ENCODE results near the gene CELA2B.
"Not testable (repeated sequence)": the region's sequence is repeated elsewhere in the genome, so short reads cannot be mapped to it uniquely, and the experiment has no call there.

Gene CELA2B

GRCh38 chr1:15475752-15476314 is at the start of gene CELA2B:
Gene CELA2B (plus strand): TSS chr1:15476104. CDS start chr1:15476126, 22 bp downstream.
- no peak for DNase-seq

DNA sequence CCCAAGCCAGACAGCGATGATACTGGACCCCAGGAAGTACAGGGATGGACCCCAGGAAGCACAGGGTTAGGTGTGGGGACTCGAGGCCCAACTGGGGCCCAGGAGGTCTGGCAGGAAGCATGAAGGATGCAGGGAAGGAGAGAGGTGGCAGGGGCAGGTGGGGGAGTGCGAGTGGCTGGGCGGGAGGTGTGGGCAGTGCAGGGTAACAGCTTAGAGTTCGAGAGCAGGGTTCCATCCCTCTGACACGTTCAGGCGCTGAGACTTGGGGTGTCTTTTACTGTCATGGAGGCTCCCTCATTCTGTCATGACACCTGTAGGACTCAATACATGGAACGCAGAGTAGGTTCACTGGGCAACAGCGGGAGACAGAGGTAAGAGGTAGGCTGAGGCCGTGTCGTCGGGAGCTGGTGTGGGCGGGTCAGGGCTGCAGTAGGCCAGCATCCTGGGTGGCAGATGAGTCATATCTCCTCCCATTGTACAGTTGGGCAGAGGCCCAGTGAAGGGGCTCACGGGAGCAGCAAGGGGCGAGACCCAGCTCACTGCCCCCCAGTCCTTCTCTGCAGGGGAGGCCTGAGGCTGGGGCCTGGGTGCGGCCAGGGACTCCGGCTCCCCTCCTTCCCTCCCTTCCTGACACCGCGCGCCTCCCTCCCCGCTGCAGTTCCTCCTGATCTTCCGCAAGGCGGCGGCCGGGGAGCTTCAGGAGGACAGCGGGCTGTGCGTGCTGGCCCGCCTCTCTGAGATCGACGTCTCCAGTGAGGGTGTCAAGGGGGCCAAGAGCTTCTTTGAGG is 49.2 kb upstream of the CELA2B start:
- no peak for DNase-seq

- DNase-seq, result no peak
Measured at GRCh38 chr1:15427280-15427666, 48.6 kb upstream of the CELA2B start.

DNA sequence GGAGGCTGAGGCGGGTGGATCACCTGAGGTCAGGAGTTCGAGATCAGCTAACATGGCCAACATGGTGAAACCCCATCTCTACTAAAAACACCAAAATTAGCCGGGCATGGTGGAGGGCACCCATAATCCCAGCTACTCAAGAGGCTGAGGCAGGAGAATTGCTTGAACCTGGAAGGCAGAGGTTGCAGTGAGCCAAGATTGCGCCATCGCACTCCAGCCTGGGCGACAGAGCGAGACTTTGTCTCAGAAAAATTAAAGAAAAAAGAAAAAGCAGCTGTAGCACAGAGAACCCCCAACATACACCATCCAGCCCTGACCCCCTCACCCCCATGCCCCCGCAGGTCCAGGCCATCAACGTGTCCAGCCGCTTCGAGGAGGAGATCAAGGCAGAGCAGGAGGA is 47.7 kb upstream of the CELA2B start:
- DNase-seq, result not testable (repeated sequence)

GRCh38 chr1:15428815-15429435 is 47.0 kb upstream of the CELA2B start:
- no peak for DNase-seq

DNA sequence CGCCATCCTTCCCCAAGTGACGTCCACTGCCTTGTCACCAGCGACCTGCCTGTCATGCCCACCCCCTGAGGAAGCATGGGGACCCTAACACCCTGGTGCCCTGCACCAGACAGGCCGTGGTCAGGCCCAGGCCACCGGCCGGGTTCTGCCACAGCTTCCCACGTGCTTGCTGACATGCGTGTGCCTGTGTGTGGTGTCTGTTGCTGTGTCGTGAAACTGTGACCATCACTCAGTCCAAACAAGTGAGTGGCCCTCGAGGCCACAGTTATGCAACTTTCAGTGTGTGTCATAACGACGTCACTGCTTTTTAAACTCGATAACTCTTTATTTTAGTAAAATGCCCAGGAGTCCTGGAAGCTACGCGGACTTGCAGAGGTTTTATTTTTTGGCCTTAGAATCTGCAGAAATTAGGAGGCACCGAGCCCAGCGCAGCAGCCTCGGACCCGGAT is 46.2 kb upstream of the CELA2B start:
- no peak for DNase-seq

DNA sequence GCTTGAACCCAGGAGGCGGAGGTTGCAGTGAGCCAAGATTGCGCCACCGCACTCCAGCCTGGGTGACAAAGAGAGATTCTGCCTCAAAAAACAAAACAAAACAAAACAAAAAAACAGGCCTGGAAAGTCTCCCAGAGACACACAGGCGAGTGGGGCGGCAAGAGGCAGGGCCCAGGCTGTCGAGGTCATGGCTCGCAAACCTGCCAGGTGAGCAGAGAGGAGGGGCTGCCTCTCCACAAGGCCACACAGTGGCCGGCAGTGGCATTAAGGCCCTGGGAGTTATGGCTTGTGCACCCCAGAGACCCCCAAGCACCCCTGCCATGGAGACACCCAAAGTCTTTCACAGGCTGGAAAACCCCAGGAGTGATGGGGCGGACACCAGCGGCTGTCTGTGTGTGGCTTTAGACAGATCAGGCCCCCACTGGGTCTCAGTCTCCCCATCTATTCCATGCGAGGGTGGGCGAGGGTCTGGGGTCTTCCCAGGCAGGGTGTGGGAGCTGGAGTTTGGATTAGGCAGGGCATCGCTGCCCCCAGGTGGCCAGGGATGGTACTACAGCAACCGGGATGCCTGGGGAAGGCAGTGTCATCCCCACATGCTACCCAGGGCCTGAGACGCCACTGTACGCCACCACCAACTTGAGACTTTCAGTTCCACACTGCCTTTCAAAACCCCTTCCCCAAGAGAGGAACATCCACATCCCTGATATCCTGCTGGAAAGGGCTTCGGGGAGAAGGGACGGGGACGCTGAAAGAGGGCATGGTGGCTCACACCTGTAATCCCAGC is 44.9 kb upstream of the CELA2B start:
- peak; percentile 70 for DNase-seq

- DNase-seq, result no peak
Measured at GRCh38 chr1:15431571-15431948, 44.3 kb upstream of the CELA2B start.

GRCh38 chr1:15432324-15432723 is 43.6 kb upstream of the CELA2B start:
- no peak for DNase-seq

DNA sequence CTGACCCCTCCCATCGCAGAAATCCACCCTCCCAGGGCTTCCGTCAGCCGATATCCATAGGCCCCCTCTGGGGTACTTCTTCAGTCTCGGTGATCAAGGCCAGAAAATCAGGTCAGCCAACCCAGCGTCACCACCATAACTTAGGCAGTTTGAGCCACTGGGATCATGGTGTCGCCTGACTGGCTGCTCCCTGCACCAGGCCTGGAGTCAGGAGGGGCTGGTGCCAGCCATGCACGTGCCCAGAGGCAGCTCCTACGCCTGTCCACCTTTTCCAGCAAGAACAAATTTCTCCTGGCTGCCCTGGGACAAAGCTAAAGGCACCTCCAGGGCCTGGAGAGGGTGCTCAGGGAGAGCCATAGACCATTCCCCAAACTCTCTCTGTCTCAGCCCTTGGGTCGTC is 42.4 kb upstream of the CELA2B start:
- DNase-seq, result no peak

DNA sequence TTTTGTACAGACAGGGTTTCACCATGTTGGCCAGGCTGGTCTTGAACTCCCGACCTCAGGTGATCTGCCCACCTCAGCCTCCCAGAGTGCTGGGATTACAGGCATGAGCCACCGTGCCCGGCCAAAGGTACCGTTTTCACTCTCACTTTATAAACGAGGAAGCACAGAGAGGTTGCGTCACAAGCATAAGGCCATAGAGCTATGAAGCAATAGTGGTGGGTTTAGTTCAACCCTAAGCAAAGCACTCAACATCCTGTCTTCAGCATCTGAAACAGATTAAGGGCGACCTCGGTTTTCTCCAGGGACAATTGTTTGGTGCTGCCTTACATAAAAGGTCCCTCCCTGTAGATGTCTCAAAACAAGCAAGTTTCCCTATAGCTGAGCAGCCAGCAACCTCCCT is 41.2 kb upstream of the CELA2B start:
- peak; percentile 83 for DNase-seq

DNA sequence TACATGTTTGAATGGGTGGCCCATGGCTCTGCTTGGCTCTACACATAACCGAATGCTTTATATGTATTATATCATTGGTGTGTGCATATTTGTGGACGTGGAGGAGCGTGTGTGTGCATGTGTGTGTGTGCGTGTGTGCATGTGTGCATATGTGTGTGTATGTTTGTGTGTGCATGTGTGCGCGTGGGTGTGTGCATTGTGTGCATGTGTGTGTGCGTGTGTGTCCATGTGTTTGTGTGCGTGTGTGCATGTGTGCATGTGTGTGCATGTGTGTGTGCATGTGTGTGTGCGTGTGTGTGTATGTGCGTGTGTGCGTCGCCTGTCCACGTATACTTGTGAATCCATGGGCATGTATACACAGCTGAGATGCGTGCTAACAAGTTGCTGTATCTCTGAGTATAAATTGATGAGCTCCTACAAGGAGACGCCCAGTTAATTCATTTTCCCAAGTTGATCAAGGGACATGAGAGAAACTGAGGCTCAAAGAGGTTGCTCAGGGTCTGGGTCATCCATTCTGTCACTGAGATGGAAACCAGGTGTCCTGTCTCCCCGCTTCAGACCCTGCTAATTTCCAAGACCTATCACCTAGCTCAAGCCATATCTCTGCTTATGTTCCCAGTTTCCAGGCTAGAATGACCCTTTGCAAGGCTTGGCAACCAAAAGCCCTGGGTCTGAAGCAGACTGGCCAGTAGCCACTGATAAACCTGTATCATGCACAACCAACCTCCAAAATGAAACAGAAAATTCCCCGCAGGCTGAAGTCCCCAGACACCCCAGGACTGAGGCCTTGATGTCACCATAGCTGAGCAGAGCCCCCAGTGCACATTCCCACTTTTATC is 40.4 kb upstream of the CELA2B start:
- no peak for DNase-seq

- no peak for DNase-seq
Measured at GRCh38 chr1:15436881-15437442, 38.9 kb upstream of the CELA2B start.

DNA sequence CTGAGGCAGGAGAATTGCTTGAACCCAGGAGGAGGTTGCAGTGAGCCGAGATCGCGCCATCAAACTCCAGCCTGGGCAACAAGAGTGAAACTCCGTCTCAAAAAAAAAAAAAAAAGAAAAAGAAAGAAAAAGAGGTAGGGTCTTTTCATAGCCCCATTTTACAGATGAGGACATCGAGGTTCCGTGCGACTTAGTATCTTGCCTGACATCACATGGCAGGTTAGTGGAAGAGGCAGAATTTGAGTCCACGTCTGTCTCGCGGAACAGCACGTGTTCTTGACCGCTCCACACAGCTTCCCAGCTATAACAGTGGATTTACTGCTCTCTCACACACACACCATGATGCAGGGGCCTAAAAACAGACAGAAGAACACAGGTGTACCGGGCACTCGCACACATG is 36.6 kb upstream of the CELA2B start:
- DNase-seq, result no peak

DNA sequence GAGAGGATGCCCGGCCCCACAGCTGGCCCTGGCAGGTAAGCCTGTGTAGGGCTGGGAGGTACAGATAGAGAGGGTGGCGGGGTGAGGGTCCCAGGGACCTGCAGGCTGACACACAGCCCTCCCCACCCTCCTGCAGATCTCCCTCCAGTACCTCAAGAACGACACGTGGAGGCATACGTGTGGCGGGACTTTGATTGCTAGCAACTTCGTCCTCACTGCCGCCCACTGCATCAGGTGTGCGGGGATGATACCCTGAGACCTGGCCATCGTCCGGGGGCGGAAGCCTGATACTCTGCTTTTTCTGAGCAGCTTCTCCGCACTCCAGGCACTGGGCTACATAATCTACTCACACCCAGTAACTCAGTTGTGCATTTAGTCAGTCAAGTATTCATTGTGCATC is 35.5 kb upstream of the CELA2B start:
- DNase-seq, result no peak

DNA sequence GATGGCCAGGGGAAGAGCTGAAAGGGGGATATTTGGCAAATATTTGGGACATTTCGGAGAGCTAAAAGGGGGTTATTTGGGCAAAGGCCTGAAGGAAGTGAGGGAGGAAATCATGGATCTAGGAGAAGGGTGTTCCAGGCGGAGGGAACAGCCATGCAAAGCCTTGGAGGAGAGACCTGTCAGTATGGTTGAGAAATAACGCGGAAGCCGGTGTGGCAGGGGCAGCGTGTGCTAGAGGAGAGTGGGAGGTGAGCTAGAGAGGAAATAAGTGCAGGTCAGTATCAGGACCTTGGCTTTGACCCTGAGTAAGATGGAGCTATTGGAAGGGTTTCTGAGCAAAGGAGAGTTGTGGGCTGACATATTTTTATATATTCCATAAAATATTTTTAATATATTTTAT is 34.7 kb upstream of the CELA2B start:
- DNase-seq, result no peak

GRCh38 chr1:15442119-15442518 is 33.8 kb upstream of the CELA2B start:
- DNase-seq, result no peak

- DNase-seq, result no peak
Measured at GRCh38 chr1:15442759-15443158, 33.1 kb upstream of the CELA2B start.

GRCh38 chr1:15443281-15443680 is 32.6 kb upstream of the CELA2B start:
- no peak for DNase-seq

DNA sequence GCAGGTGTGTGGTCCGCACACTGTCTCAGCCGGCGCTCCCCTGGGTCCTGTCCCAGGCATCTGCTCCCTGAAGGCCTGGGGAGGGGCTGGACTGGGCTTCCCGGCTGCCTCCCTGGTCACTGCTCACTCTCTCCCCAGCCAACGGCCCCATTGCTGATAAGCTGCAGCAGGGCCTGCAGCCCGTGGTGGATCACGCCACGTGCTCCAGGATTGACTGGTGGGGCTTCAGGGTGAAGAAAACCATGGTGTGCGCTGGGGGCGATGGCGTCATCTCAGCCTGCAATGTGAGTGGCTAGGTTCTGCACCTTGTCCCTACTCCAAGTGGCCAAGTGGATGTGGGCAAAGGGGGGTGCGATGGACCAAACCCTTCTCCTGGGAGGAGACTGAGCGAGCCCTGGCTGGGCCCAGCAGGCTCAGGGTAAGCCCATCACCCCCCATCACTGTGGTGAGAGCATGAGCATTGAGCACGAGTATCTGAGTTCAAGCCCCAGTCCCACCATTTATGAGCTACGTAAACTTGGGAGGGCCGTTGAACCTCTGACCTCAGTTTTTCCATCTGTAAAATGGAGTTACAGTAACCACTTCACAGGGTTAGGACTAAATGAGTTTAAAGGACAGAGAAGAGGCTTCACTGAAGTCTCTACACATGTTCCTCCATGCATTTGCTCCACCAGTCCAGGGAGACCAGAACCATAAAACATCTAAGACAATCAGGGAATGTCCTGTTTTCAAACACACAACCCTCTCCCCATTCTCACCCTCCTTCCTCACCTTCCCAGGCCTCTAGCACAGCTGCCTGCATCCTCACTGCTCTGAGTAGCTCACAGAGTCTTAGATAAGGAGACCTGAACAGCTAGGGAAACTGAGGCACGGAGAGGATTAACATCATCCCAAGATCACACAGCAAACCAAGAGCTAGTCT is 31.2 kb upstream of the CELA2B start:
- DNase-seq, result no peak

All from hematopoietic multipotent progenitor cell treated with erythropoietin and hydrocortisone succinate and interleukin-3 and kit ligand, for 4 days (in vitro differentiated cells).